HG03159 (cell line): Measurements from ENCODE around the gene ENDOV.

Source experiments
- ATAC-seq: cut with Tn5 transposase; IDR thresholded peaks from one replicate; pipeline ENCODE4 v1.9.1; 2021; ENCODE audit warnings: mild to moderate bottlenecking, moderate library complexity; ENCODE audit not compliant: unreplicated experiment

ENDOV gene

GRCh38 chr17:80464486-80464885 lies 49.5 kb downstream of the ENDOV start:
- no peak for ATAC-seq

DNA sequence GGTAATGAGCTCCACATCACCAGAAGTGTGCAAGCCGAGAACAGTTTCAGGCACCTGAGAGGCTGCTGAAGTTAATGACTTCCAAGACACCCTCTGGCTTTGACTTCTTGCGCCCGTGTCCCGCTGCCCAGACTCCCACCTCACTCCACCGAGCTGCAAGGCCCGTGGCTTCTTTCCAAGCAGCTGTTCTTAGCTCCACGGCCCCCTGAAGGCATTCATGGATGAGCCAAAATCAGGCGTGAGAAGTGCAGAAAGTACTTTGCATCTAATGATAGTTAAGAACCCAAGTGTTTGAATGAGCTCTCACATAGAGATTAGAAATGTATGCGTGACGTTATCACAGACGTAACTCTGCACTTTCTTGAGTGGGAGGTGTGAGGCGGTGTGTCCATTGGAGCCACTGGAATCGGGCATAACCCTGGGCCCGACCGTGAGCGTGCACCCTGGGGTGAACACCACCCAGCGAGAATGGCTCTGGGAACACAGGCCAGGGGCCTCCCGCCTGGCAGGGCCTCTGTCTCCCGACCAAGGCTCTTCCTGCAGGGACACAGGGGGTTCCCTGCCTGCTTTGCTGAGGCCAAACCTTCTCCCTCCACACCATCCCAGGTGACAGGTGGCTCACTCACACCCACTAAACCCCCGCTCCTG lies 50.5 kb downstream of the ENDOV start:
- no peak for ATAC-seq

- no peak for ATAC-seq
Observed at GRCh38 chr17:80466188-80466705, 51.3 kb downstream of the ENDOV start.

- ATAC-seq = no peak
Observed at GRCh38 chr17:80468242-80468641, 53.3 kb downstream of the ENDOV start.

DNA sequence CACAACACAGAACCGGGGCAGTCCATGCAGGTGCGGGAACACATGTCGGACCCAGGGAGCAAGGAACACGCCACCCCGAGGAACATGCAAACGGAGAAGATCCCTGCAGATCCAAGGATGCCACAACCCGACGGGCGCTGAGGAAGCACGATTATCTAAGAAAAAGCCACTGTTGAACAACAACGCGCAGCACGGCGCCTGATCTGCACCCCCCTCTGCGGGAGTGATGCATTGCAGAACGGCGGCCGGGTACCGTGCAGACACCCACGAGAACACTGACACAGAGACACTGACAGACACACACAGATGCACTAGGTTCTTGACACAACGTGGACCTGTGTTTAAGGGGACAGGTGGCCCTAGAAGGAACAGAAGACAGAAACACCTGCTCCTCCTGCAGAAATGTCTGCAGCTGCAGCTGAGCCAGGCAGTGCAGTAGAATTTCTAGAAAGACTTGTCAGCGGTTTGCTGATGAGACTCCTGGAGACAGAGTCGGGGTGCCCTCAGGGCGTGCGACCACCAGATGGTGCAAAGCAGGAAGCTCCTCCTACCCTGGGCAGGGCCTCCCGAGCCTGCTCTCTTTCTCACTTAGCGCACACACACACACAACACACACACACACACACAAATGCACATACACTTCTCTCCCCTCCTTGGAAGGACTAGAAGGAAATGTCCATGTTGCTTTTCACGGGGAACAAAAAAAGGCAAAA lies 54.0 kb downstream of the ENDOV start:
- ATAC-seq = no peak

DNA sequence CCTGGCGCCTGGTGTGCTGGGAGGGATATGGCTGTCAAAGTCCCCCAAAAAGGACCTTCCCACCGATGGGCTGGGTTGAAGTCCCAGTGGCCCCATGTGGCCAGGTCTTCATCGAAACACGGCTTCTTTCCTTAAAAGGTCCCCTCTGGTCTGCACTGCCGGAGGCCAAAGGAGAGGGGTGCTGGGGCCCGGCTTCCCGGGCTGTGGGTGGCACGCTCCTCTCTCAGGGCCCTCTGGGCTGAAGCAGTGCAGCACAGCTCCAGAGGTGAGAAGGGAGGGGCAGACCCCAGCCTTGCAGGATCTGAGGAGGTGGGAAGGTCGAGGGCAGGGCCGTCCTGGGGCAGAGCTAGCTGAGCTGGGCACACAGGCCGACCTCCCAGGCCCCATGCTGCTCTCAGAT lies 54.7 kb downstream of the ENDOV start:
- no peak for ATAC-seq

DNA sequence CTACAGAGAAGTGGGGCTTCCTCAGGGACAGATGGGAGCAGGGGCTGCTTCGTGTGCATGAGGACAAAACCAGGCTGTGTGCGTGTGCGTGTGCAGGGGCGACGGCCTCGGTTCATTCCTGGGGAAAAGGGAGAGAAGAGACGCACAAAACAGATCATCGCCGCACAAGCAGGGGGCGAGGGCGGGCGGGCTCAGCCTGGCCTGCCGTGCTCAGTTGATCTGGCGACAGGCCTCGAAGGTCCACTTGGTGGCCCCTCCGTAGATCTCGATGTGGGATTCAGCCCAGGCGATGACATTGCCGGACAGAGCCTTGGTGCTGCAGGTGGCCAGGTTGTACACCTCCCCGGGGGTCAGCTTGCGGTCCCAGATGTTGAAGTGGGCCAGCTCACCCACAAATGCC lies 55.6 kb downstream of the ENDOV start:
- ATAC-seq = no peak

DNA sequence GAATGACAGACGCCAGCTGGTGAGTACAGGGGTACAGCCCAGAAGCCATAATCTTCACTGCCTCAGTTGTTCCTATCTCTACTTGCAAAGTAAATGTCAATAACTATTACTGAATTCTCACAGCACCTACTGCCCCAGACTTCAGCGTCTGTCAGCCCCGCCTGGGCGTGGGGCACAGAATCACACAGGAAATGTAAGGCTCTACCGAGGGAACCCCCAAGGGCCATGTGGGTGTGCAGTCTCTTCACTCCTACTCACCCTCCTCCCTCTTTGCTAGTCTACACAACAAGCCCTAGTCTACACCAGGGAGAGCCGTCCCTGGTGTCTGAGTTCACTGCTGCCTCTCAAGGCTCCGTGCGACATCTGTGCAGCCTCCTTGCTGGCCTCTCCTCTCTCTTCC lies 57.0 kb downstream of the ENDOV start:
- no peak for ATAC-seq

DNA sequence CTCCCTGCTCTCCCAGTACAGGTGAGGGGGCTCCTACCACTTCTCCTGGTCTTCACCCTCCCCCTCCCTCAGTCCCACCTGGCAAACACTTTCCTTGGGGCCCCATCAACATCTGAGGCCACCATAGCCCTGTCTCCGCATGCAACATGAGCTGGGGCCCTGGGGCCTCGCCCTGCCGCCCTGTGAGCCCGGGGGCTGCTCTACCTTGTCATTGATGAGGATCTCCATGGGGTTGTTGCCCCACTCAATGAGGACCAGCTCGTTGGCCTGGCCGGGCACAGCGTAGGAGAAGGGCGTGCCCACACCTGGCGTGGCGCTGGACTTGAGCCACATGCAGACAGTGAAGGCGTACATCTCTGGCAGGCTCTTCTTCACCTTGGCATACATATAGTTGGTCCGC lies 58.0 kb downstream of the ENDOV start:
- ATAC-seq = no peak

DNA sequence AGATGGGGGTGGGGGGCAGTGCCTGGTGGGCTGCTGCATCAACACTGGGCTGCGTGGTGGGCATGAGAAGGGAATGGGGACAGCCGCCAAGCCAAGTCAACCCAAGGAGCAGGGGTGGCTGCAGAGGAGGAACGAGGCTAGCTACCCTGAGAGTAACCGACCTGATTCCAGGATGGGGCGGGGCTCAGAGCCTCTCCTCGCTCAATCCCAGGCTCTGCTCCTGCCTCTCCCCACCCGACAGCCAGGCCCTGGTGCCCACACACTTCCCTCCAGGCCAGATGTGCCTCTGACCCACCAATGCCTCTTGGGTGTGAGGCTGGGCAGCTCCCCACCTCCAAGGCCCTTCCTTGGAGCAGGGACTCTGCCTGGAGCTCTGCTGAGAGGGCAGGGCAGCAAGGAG lies 58.7 kb downstream of the ENDOV start:
- no peak for ATAC-seq

GRCh38 chr17:80474231-80474960 lies 59.4 kb downstream of the ENDOV start:
- ATAC-seq = no peak

- ATAC-seq = no peak
Observed at GRCh38 chr17:80474961-80475909, 60.3 kb downstream of the ENDOV start.

DNA sequence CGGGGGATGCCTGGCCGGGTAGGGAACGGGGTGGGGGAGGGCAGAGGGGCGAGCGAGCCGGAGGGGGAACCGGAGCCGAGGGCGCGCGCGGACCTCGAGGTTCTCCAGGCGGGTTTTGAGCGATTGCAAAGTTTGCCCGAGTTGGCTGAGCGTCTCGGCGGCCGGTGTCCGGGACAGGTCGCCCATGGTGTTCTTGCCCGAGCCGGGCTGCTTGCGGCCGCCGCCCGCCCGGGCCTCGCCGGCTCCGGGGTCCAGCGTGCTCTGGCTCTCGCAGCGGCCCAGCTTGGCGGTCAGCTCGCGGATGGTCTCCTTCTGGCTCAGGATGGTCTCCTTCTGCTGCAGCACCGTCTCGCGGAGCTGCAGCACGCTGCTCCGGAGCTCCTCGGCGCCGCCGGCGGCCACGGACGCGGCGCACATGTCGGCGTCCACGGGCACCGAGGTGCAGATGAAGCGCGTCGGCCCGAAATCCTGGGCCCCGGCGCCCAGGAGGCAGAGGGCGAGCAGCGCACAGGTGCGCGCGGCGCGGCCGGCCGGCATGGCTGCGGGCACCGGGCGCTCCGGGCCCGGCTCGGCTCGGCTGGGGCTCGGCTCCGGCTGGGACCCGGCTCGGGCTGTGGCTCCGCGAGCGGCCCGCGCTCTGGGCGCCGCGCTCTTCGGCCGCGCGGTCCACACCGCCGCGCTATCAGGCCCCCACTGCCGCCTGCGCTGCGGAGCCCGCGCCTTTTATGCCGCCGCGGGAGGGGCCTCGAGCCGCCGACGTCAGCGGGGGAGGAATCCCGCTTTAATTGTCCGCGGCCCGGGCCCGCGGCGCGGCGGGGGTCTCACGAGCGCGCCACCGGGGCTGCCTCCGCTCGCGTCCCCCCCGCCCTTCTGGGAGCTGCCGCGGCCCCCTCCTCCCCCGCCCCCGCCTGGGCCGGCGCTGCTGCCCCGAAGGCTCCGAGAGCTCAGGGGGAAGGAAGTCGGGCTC lies 61.2 kb downstream of the ENDOV start, which contains the start of gene NPTX1:
Gene NPTX1 (minus strand): TSS at position 698 of the 967 bp plus-strand sequence. CDS start 161 bp downstream, at position 537.
- ATAC-seq = no peak

GRCh38 chr17:80476877-80477646 lies 62.1 kb downstream of the ENDOV start:
- ATAC-seq = no peak

- ATAC-seq = no peak
Observed at GRCh38 chr17:80477647-80478478, 62.9 kb downstream of the ENDOV start.

- no peak for ATAC-seq
Observed at GRCh38 chr17:80478487-80479245, 63.7 kb downstream of the ENDOV start.

DNA sequence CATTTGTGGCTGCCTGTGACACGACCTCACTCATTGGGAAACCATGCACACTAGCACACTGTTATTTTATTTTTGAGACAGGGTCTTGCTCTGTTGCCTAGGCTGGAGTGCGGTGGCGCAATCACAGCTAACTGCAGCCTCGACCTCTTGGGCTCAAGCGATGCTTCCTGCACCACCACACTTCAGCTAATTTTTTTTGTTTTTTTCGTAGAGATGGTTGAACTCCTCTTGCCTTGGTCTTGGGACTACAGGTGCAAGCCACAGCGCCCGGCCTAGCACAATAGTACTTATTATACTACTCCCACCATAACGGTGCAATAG lies 64.2 kb downstream of the ENDOV start:
- no peak for ATAC-seq
